B cell (primary cell): ENCODE results near the gene LYPD5.

Source experiments
- CTCF ChIP-seq: fragments of 200-600 bp; IDR thresholded peaks from one replicate; pipeline ENCODE4 v1.8.0; 2022; ENCODE audit warnings: antibody characterized with exemption, mild to moderate bottlenecking
- EZH2 ChIP-seq: IDR thresholded peaks from 2 replicates; pipeline ENCODE4 v1.6.1; 2012; ENCODE audit warnings: borderline replicate concordance, low read depth, mild to moderate bottlenecking, moderate library complexity, low read length; ENCODE audit not compliant: insufficient read depth, poor library complexity, severe bottlenecking

GRCh38 chr19:43751466-43752220 lies 50.6 kb downstream of the LYPD5 start:
- no peak for TF ChIP-seq CTCF
- no peak for TF ChIP-seq EZH2
